HG03565 (cell line): ENCODE data around the gene CTXND1.

Experiments used
- ATAC-seq: cut with Tn5 transposase; IDR thresholded peaks from one replicate; pipeline ENCODE4 v1.9.1; 2021; ENCODE audit warnings: mild to moderate bottlenecking, moderate library complexity; ENCODE audit not compliant: unreplicated experiment

CTXND1 gene

GRCh38 chr15:80210611-80211573, 41.1 kb downstream of the CTXND1 start:
- ATAC-seq = no peak

DNA sequence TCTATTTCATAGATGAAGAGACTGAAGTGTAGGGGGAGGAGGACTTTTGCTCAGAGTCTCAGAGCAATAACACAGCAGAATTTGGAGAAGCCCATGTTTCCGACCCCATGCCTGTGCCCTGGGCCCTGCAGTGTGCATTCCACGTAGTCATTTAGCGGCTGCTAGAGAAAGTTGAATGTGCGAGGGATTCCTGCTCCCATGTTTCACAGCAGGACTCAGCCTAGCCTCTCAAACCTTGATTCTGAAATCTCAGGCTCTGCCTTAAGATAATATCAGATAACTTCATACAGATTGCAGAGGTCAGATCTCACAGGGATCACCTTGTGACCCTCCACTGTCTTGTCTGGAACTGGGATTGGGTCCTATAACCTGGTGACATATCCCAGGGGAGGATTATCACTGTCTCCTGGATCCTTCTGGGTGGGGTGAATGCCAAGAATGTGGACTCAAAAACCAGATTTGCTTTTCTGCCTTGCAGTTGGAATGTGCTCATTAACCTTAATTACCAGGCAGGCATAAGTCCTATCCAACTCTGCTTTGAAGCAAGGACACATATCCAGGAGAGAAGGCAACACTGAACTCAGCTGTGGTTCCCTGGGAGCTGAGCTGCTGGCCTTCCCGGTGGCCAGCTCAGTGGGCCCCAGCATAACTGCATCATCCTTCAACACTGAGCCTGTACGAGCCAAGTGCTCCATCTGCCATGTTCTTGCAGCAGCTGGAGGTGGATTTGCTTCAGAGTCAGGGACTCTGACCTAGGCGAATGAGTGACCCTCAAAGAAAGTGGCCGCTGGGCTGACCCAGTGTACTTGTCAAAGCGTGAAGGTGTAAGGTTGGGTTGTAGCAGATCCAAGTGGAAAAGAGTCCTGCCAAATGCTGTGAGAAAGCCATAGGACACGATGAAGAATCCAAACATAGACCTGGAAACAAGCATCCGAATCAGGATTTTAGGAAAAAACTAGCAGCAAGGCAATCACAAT, 43.0 kb downstream of the CTXND1 start:
- no peak for ATAC-seq

DNA sequence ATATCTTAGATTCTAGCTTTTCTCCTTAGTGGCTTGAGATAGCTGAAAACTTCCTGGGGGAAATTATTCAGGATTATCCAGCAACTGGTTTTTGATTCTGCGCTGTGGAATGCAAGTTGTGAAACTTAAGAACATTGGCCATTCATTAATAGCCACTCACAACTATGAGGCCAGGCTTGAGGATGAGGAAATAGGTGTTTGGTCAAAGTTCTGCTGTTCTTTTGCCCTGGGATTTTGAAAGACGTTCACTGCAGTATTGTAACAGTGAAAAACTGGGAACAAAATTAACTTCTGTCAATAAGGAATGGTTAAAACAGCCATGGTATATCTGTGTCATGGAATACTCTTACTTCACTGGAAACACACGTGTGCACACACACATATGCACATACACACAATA, 44.1 kb downstream of the CTXND1 start:
- ATAC-seq = no peak

GRCh38 chr15:80204231-80204630, 47.8 kb downstream of the CTXND1 start:
- ATAC-seq = no peak

GRCh38 chr15:80203361-80203885, 48.6 kb downstream of the CTXND1 start:
- no peak for ATAC-seq

DNA sequence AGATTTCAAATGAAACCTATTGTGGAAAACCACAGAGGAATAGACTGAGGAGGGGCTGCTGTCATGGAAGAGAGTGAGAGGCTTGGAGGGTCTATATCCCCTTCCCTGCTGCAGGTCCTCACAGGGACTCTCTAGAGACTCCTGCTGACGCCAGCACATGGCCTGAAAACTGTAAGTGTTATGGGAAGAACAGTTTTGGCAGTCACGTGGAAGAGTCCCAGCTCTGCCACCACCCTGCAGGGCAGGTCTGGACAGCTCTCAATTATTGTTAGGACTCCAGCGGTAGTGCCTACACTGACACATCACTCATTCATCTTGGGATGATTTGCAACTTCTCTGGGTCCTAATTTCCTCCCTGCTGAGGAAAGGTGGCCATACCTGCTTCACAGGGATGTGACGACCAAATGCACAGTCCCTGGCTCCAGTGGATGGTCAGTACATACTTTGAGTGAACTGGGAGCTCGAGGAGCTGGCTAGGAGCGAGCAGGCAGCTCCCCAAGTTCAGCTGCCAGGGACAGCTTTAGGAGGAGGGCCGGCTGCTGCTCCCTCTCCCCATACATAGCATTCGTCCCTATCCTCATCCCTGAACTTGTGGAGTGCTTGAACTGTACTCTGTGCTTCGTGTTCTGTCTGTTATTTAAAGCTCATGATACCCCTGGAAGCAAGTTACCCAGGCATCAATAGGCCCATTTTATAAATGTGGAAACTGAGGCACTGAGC, 49.2 kb downstream of the CTXND1 start:
- ATAC-seq = no peak

DNA sequence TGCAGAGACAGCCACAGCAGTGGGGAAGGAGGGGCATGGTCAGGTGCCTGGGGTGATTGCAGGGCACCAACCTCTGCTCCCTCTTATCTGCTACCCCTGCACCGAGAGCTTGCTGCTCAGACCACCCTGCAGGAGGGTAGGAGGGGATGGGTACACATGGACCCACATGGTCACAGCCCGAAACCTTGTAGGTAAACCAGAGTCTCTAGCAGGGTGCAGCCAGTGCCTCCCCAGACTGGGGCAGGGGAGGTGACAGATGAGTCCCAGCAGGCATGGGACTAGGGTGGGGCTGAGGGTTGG, 50.0 kb downstream of the CTXND1 start:
- no peak for ATAC-seq

DNA sequence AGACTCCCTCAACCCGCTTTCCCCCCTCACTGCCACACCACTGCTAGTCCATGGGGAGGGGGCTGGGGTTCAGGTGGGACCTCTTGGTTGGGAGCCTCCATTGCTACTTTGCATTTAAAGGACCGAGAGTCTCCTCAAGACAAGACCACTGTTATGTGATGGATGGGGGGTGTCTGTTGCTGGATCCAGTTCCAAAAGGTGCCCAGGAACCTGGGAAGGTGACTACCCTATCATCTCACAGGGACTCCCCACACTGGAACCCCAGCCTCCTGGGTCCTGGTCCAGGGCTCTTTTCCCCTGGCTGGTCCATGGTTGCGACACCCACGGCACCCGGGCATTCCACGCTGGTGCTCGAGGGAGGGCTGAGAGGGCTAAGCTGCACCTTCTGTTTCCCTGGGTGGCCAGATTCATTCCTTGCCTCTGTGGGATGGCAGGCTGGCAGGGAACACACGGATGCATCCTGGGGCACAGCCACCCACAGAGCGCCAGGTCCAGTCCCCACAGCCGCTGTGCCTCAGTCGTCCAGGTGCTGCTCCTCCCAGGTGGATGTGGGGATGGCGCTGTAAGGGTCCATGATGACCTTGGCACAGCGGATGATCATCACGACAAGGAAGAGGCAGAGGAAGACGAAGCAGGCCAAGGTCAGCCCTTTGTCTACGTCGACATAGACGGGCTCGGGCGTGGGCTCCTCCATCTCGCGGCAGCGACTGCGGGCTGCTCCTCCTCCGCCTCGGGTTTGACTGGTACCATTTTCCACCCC, 50.6 kb downstream of the CTXND1 start:
- ATAC-seq = no peak

DNA sequence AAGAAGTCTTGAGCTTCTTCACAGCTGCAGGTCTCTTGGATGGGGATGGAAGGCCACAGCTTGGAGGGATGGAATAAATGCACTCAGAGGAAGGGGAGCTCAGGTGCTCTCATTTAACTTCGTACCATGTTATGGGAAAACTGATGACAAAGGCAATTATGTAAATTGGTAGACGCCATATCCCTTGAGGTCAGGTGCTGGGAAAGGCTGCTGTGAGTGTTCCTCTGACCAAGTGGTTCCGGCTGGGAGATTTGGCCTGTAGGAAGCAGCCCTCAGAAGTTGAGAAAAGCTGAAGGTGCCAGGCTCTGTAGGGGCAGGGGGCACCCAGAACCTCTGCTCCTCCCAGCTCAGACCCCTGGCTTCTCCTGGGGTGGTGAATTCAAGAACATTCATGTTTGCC, 52.1 kb downstream of the CTXND1 start:
- ATAC-seq = no peak

GRCh38 chr15:80199366-80199765, 52.6 kb downstream of the CTXND1 start:
- ATAC-seq = no peak

- ATAC-seq = no peak
Measured at GRCh38 chr15:80194914-80195313, 57.1 kb downstream of the CTXND1 start.

DNA sequence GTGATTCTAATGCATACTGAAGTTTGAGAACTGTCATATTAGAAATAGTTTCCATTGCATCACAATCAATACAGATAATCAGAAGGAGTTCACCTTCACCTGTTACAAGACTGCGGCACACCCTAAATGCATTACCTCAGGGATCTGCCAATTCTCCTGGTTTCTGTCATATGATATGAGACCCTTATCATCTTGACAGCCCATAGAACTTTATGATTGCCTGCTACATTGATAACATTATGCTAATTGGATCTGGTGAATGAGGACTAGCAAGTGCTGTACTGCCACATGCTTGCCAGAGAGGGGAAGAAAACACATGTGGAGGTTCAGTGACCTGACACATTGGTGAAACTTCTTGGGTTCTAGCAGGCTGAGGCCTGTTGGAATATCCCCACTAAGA, 57.8 kb downstream of the CTXND1 start:
- no peak for ATAC-seq

GRCh38 chr15:80191897-80192595, 60.0 kb downstream of the CTXND1 start:
- no peak for ATAC-seq

GRCh38 chr15:80191198-80191597, 60.8 kb downstream of the CTXND1 start:
- ATAC-seq = no peak

GRCh38 chr15:80188251-80188650, 63.8 kb downstream of the CTXND1 start:
- ATAC-seq = no peak

GRCh38 chr15:80186597-80186996, 65.4 kb downstream of the CTXND1 start:
- ATAC-seq = no peak

GRCh38 chr15:80186066-80186465, 65.9 kb downstream of the CTXND1 start:
- no peak for ATAC-seq

DNA sequence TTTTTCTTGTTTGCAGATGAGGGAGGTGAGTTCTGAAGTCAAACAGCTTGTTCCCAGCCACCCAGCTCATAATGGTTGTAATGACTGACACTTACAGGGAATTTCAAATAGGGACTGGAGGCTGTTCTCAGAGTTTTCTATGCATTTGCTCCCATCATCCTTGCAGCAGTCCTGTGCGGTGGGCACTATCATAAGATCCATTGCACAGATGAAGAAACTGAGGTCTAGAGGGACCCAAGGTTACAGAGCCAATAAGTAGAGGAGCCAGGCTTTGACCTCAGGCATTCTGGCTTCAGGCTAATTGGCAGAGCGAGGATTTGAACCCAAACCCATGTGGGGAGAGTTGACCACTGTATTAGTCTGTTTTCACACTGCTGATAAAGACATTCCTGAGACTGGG, 66.9 kb downstream of the CTXND1 start:
- no peak for ATAC-seq

DNA sequence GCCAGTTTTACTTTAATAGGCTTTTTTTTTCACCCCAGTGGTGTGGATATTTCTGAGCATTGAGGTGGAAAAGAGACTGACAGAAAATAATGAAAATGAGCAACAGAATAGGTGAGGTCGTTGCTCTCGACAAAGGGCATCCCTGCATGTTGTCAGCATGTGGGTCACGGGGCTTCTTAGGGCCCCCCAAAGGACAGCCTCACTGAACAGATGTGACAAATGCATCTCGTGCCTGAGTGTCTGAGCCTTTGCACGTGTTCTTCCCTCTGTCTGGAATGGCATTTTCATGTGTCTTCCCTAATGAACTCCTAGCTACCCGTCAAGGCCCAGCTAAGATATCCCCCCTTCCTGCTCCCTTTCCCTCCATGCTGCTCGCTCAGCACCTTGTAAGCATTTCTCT, 67.5 kb downstream of the CTXND1 start:
- ATAC-seq = no peak

DNA sequence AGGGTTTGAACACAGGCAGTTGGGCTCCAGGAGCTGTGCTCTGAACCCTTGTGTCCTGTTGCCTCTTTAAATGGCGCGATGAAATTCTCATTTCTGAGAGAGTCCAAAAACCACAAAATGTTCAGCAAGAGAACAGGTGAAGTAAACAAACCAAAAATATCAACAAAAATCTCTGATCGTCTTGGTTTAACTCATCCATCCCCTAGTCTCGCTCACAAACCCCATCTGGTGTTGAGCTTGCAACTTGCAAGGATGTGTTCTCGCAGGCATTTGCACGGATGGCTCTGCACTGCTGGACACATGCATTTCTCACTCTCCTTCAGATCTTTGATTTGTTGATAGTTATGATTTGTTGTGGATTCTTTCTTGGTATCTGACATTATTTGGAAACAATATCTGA, 68.1 kb downstream of the CTXND1 start:
- ATAC-seq = no peak
